Measurements from ENCODE around the gene ADCYAP1R1.

DNA sequence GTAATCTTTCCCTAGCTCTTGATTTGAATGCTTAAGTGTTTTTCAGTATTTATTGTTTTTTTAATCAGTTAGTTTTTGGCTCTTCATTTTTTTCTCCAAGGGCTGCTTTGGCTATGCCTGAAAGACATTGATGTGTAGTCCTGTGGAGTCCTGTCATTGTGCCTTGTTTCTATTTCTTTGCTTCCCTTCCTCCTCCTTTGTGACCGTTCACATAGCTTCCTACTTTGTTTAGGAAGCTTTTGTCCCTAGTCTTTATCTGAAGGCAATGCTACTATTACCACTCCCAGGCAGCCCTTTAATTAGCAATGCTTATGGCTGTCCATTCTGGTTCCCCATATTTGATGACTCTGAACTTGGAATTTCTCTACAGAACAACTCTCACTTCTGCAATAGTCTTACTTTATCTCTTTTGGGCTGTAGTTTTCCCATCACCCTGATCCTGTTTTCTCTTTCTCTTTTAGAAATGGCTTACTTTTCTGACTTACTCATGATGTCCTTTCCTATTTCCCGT lies 39.9 kb downstream of the ADCYAP1R1 start:
- no peak for TF ChIP-seq CTCF (IDR thresholded peaks at IDR 0.05)
- TF ChIP-seq POLR2A (IDR thresholded peaks at IDR 0.05) = no peak

All from Peyer's patch (tissue), 4 donors.